ENCODE results near the gene GNAQ.

DNA sequence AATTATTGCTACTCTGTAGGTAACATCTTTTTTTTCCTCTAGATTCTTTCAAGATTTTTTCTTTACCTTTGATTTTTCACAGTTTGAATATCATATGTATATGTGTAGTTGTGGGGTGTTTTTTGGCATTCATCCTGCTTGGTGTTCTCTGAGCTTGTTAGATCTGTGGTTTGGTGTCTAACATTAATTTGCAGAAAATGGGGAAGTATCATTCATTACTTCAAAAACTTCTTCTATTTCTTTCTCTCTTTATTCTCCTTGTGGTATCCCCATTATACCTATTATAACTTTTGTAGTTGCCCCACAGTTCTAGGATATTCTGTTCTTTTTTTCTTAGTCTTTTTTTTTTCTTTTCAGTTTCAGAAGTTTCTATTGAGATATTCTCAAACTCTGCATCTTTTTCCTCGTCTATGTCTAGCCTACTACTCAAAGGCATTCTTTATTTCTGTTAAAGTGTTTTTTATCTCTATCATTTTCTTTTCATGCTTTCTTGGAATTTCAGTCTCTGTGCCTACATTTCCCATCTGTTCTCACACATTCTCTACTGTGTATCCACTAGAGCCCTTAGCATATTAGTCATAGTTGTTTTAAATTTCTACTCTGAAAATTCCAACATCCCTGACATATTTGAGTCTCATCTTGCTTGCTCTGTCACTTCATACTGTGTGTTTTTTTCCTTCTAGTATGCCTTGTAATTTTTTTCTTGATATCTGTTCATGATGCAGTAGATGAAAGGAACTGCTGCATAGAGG is 323.4 kb downstream of the GNAQ start:
- TF ChIP-seq, protein P1, sequence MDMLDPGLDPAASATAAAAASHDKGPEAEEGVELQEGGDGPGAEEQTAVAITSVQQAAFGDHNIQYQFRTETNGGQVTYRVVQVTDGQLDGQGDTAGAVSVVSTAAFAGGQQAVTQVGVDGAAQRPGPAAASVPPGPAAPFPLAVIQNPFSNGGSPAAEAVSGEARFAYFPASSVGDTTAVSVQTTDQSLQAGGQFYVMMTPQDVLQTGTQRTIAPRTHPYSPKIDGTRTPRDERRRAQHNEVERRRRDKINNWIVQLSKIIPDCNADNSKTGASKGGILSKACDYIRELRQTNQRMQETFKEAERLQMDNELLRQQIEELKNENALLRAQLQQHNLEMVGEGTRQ (CRISPR knock-in tag; IDR thresholded peaks at IDR 0.05) = no peak
- TF ChIP-seq, protein P2, sequence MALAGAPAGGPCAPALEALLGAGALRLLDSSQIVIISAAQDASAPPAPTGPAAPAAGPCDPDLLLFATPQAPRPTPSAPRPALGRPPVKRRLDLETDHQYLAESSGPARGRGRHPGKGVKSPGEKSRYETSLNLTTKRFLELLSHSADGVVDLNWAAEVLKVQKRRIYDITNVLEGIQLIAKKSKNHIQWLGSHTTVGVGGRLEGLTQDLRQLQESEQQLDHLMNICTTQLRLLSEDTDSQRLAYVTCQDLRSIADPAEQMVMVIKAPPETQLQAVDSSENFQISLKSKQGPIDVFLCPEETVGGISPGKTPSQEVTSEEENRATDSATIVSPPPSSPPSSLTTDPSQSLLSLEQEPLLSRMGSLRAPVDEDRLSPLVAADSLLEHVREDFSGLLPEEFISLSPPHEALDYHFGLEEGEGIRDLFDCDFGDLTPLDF (CRISPR knock-in tag; IDR thresholded peaks at IDR 0.05) = no peak
- TF ChIP-seq, protein P3, sequence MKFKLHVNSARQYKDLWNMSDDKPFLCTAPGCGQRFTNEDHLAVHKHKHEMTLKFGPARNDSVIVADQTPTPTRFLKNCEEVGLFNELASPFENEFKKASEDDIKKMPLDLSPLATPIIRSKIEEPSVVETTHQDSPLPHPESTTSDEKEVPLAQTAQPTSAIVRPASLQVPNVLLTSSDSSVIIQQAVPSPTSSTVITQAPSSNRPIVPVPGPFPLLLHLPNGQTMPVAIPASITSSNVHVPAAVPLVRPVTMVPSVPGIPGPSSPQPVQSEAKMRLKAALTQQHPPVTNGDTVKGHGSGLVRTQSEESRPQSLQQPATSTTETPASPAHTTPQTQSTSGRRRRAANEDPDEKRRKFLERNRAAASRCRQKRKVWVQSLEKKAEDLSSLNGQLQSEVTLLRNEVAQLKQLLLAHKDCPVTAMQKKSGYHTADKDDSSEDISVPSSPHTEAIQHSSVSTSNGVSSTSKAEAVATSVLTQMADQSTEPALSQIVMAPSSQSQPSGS (CRISPR knock-in tag; IDR thresholded peaks at IDR 0.05; ENCODE audit: borderline replicate concordance, low read depth) = no peak
- TF ChIP-seq, protein P4, sequence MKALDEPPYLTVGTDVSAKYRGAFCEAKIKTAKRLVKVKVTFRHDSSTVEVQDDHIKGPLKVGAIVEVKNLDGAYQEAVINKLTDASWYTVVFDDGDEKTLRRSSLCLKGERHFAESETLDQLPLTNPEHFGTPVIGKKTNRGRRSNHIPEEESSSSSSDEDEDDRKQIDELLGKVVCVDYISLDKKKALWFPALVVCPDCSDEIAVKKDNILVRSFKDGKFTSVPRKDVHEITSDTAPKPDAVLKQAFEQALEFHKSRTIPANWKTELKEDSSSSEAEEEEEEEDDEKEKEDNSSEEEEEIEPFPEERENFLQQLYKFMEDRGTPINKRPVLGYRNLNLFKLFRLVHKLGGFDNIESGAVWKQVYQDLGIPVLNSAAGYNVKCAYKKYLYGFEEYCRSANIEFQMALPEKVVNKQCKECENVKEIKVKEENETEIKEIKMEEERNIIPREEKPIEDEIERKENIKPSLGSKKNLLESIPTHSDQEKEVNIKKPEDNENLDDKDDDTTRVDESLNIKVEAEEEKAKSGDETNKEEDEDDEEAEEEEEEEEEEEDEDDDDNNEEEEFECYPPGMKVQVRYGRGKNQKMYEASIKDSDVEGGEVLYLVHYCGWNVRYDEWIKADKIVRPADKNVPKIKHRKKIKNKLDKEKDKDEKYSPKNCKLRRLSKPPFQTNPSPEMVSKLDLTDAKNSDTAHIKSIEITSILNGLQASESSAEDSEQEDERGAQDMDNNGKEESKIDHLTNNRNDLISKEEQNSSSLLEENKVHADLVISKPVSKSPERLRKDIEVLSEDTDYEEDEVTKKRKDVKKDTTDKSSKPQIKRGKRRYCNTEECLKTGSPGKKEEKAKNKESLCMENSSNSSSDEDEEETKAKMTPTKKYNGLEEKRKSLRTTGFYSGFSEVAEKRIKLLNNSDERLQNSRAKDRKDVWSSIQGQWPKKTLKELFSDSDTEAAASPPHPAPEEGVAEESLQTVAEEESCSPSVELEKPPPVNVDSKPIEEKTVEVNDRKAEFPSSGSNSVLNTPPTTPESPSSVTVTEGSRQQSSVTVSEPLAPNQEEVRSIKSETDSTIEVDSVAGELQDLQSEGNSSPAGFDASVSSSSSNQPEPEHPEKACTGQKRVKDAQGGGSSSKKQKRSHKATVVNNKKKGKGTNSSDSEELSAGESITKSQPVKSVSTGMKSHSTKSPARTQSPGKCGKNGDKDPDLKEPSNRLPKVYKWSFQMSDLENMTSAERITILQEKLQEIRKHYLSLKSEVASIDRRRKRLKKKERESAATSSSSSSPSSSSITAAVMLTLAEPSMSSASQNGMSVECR (CRISPR knock-in tag; IDR thresholded peaks at IDR 0.05; ENCODE audit: borderline replicate concordance) = no peak
- TF ChIP-seq, protein P5, sequence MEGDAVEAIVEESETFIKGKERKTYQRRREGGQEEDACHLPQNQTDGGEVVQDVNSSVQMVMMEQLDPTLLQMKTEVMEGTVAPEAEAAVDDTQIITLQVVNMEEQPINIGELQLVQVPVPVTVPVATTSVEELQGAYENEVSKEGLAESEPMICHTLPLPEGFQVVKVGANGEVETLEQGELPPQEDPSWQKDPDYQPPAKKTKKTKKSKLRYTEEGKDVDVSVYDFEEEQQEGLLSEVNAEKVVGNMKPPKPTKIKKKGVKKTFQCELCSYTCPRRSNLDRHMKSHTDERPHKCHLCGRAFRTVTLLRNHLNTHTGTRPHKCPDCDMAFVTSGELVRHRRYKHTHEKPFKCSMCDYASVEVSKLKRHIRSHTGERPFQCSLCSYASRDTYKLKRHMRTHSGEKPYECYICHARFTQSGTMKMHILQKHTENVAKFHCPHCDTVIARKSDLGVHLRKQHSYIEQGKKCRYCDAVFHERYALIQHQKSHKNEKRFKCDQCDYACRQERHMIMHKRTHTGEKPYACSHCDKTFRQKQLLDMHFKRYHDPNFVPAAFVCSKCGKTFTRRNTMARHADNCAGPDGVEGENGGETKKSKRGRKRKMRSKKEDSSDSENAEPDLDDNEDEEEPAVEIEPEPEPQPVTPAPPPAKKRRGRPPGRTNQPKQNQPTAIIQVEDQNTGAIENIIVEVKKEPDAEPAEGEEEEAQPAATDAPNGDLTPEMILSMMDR (IDR thresholded peaks at IDR 0.05) = no peak
- TF ChIP-seq, protein P6, sequence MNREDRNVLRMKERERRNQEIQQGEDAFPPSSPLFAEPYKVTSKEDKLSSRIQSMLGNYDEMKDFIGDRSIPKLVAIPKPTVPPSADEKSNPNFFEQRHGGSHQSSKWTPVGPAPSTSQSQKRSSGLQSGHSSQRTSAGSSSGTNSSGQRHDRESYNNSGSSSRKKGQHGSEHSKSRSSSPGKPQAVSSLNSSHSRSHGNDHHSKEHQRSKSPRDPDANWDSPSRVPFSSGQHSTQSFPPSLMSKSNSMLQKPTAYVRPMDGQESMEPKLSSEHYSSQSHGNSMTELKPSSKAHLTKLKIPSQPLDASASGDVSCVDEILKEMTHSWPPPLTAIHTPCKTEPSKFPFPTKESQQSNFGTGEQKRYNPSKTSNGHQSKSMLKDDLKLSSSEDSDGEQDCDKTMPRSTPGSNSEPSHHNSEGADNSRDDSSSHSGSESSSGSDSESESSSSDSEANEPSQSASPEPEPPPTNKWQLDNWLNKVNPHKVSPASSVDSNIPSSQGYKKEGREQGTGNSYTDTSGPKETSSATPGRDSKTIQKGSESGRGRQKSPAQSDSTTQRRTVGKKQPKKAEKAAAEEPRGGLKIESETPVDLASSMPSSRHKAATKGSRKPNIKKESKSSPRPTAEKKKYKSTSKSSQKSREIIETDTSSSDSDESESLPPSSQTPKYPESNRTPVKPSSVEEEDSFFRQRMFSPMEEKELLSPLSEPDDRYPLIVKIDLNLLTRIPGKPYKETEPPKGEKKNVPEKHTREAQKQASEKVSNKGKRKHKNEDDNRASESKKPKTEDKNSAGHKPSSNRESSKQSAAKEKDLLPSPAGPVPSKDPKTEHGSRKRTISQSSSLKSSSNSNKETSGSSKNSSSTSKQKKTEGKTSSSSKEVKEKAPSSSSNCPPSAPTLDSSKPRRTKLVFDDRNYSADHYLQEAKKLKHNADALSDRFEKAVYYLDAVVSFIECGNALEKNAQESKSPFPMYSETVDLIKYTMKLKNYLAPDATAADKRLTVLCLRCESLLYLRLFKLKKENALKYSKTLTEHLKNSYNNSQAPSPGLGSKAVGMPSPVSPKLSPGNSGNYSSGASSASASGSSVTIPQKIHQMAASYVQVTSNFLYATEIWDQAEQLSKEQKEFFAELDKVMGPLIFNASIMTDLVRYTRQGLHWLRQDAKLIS (CRISPR knock-in tag; IDR thresholded peaks at IDR 0.05; ENCODE audit: borderline replicate concordance) = no peak
- TF ChIP-seq CBFB (CRISPR knock-in tag; IDR thresholded peaks at IDR 0.05; ENCODE audit: low read depth) = no peak
- TF ChIP-seq NFE2L1 (CRISPR knock-in tag; IDR thresholded peaks at IDR 0.05) = no peak
- TF ChIP-seq, protein P7, sequence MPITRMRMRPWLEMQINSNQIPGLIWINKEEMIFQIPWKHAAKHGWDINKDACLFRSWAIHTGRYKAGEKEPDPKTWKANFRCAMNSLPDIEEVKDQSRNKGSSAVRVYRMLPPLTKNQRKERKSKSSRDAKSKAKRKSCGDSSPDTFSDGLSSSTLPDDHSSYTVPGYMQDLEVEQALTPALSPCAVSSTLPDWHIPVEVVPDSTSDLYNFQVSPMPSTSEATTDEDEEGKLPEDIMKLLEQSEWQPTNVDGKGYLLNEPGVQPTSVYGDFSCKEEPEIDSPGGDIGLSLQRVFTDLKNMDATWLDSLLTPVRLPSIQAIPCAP (CRISPR knock-in tag; IDR thresholded peaks at IDR 0.05) = no peak
- TF ChIP-seq CREB1 (CRISPR knock-in tag; IDR thresholded peaks at IDR 0.05) = no peak
- TF ChIP-seq NR3C1 (CRISPR knock-in tag; conservative IDR thresholded peaks at IDR 0.05; ENCODE audit: low read depth) = no peak
- TF ChIP-seq MYBL2 (CRISPR knock-in tag; IDR thresholded peaks at IDR 0.05) = no peak
- TF ChIP-seq TCF7 (CRISPR knock-in tag; IDR thresholded peaks at IDR 0.05; ENCODE audit: low read depth) = no peak
- TF ChIP-seq ZNF671 (CRISPR knock-in tag; IDR thresholded peaks at IDR 0.05) = no peak

Data from WTC11 (cell line).